Neural progenitor cell (in vitro differentiated cells): ENCODE results near the gene ATRAID.

Experiments
- EZH2 ChIP-seq: fragments of 200-600 bp; sonication (generic); IDR thresholded peaks from 2 replicates; pipeline ENCODE4 v1.6.1; 2017; ENCODE audit warnings: antibody characterized with exemption, mild to moderate bottlenecking, moderate library complexity
- EZH2phosphoT487 ChIP-seq: fragments of 200-600 bp; sonication (generic); IDR thresholded peaks from 2 replicates; pipeline ENCODE4 v1.6.1; 2017; ENCODE audit warnings: antibody characterized with exemption
- TF ChIP-seq, protein P1 (sequence below): fragments of 200-600 bp; sonication (generic); IDR thresholded peaks from 2 replicates; pipeline ENCODE4 v1.5.1; 2017; ENCODE audit warnings: antibody characterized with exemption, mild to moderate bottlenecking

DNA sequence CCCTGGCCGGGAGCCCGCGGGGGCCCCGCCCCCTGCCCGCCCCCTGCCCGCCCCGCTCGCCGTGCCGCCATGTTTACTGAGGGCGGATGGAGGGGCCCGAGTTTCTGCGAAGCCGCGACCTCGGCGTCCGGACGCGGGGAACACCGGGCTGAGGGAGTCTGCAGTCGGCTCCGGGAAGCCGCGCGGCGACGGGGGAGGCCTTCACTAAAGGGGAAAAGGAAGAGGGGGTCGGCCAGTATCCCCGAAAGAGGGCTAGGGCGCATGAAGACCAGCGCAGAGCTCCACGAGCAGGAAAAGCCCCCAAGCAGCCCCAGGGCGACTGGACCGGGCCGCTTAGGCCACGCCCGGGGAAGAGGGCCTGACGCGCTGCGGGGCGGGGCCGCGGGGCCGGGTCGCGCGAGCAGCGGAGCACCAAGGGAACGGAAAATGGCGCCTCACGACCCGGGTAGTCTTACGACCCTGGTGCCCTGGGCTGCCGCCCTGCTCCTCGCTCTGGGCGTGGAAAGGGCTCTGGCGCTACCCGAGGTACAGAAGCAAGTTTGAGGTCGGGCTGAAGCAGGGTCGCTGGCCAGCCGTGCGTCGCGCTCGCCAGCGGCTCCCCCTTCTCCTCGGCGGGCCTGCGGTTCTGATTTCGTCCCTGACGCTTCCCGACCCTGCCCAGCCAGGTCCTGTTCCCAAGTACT, at the start of gene ATRAID, which contains the start of gene SLC5A6:
- TF ChIP-seq, protein P1, sequence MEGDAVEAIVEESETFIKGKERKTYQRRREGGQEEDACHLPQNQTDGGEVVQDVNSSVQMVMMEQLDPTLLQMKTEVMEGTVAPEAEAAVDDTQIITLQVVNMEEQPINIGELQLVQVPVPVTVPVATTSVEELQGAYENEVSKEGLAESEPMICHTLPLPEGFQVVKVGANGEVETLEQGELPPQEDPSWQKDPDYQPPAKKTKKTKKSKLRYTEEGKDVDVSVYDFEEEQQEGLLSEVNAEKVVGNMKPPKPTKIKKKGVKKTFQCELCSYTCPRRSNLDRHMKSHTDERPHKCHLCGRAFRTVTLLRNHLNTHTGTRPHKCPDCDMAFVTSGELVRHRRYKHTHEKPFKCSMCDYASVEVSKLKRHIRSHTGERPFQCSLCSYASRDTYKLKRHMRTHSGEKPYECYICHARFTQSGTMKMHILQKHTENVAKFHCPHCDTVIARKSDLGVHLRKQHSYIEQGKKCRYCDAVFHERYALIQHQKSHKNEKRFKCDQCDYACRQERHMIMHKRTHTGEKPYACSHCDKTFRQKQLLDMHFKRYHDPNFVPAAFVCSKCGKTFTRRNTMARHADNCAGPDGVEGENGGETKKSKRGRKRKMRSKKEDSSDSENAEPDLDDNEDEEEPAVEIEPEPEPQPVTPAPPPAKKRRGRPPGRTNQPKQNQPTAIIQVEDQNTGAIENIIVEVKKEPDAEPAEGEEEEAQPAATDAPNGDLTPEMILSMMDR: no peak
- no peak for TF ChIP-seq EZH2
- TF ChIP-seq EZH2phosphoT487: no peak
